ENCODE measurements around the gene ARHGEF38. TPM values are rescaled to one million over a fixed set of nuclear protein-coding genes. Genes with fewer than 3 reads are reported as not detected.

ARHGEF38 gene
- total RNA-seq, 1 donor from 2014 or later: 1.6 TPM

DNA sequence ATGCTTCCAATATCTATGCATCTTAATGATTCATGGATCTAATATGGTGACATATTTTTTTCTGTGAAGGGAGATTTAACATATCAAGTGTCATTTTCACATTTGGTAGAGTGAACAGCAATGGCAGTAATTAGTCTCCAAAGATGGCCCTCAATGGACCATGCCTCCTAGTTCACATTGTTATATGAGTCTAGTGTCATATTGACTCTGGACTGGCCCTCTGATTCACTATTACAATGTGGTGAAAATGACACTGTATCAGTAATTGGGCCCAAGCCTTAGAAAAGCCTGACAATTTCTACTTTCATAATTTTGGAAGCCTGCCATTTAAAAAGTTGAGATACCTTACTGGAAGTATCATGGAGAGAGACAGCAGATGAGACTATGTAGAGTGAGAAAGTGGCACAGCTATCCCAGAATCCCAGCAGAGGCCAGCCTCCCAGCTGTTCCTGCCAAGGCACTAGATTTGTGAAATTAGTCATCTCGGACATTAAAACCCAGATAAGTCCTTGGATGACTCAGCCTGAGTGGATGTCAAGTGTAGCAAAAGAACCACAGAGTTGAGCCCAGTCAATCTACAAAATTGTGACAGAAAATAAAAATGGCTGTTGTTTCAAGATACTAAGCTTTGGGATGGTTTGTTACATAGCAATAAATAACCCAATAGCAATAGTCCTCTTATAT, 68.4 kb downstream of the ARHGEF38 start:
- Mint-ChIP-seq H3K27me3 (no peaks in the 10 kb centered on the region), H3K9me3 (ENCODE audit: low read depth) (no peaks in the 10 kb centered on the region), H3K27ac (no peak overlapping the region), H3K4me3 (ENCODE audit: low read depth) (no peak overlapping the region), H3K4me1 (ENCODE audit: low read depth) (no peaks in the 10 kb centered on the region), H3K36me3 (ENCODE audit: insufficient read depth) (no peaks in the 10 kb centered on the region)
- DNase-seq (ENCODE audit: low spot score, unreplicated experiment): no peak
- TF ChIP-seq, protein P1, sequence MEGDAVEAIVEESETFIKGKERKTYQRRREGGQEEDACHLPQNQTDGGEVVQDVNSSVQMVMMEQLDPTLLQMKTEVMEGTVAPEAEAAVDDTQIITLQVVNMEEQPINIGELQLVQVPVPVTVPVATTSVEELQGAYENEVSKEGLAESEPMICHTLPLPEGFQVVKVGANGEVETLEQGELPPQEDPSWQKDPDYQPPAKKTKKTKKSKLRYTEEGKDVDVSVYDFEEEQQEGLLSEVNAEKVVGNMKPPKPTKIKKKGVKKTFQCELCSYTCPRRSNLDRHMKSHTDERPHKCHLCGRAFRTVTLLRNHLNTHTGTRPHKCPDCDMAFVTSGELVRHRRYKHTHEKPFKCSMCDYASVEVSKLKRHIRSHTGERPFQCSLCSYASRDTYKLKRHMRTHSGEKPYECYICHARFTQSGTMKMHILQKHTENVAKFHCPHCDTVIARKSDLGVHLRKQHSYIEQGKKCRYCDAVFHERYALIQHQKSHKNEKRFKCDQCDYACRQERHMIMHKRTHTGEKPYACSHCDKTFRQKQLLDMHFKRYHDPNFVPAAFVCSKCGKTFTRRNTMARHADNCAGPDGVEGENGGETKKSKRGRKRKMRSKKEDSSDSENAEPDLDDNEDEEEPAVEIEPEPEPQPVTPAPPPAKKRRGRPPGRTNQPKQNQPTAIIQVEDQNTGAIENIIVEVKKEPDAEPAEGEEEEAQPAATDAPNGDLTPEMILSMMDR (IDR thresholded peaks at IDR 0.05; ENCODE audit: unreplicated experiment): no peak

DNA sequence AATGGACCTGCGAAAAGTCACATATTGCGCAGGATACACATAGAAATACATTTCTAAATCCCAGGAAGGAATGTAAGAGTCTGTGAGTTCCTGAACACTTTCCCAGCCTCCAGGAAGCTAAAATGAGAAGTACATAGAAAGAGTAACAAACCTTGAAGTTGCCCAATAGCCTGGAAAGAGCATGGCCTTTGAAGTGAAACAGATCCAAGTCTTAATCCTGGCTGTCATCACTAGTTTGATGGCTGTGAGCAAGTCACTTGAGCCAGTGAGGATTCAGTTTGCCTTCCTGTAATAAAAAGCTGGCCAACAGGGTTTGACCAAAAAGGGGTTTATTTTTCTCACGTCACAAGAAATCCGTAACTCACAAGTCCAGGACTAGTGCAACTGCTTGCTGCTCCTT, 69.8 kb downstream of the ARHGEF38 start:
- Mint-ChIP-seq H3K4me1 (ENCODE audit: low read depth) (no peaks in the 10 kb centered on the region), H3K27me3 (no peaks in the 10 kb centered on the region)

DNA sequence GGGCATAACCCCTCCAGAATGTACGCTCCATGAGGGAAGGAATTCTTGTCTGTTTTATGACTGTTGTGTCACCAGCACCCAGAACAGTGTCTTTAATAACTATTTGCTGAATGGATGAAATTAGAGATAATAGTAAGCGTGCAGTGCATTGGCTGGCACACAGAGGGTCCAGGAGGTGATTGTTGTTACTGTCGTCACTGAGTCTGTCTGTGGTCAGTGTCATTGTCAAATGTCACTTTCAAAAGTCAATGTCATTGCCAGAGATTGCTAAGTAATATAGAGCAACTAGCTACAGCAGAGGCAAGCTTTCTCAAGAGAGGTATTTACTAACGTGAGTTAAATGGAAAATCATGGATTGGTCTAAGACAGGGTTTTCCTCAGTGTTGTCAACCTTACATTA, 70.7 kb downstream of the ARHGEF38 start:
- Mint-ChIP-seq H3K27me3 (no peaks in the 10 kb centered on the region), H3K9me3 (ENCODE audit: low read depth) (no peaks in the 10 kb centered on the region), H3K36me3 (ENCODE audit: insufficient read depth) (no peaks in the 10 kb centered on the region), H3K4me1 (ENCODE audit: low read depth) (peaks cover under 1% of the 10 kb centered on the region), H3K27ac (no peak overlapping the region), H3K4me3 (ENCODE audit: low read depth) (no peak overlapping the region)
- TF ChIP-seq, protein P1 (IDR thresholded peaks at IDR 0.05; ENCODE audit: unreplicated experiment): no peak
- DNase-seq (ENCODE audit: low spot score, unreplicated experiment): no peak

More for the DNA sequence above, 69.8 kb downstream of the ARHGEF38 start:
- H3K36me3 Mint-ChIP-seq (ENCODE audit: insufficient read depth): no peaks in the 10 kb centered on the region
- no peak overlapping the region for H3K4me3 Mint-ChIP-seq (ENCODE audit: low read depth)
- no peaks in the 10 kb centered on the region for H3K9me3 Mint-ChIP-seq (ENCODE audit: low read depth)
- TF ChIP-seq, protein P1 (IDR thresholded peaks at IDR 0.05; ENCODE audit: unreplicated experiment): no peak
- no peak overlapping the region for H3K27ac Mint-ChIP-seq
- no peak for DNase-seq (ENCODE audit: low spot score, unreplicated experiment)

DNA sequence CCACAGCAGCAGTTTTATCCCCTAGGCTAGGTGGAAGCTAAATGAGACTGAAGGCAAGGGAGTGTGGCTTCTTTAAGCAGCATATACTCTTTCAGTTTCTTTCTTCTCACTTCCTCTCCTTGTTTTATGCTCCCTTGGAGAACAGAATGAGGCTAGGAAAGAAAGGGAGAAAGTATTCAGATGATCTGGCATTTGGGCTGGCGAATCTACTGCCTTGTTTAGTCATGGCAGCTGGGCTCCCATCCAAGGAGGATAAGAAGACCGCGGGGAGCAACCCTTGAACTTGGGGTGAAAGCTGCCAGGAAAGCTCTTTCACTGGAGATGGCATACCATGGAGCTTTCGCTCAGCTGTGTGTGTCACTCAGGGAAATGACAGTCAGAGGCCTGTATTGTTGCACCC, 72.1 kb downstream of the ARHGEF38 start:
- H3K4me3 Mint-ChIP-seq (ENCODE audit: low read depth): no peak overlapping the region
- DNase-seq (ENCODE audit: low spot score, unreplicated experiment): no peak
- H3K27me3 Mint-ChIP-seq: no peaks in the 10 kb centered on the region
- H3K4me1 Mint-ChIP-seq (ENCODE audit: low read depth): peaks cover 3% of the 10 kb centered on the region
- TF ChIP-seq, protein P1 (IDR thresholded peaks at IDR 0.05; ENCODE audit: unreplicated experiment): no peak
- H3K9me3 Mint-ChIP-seq (ENCODE audit: low read depth): no peaks in the 10 kb centered on the region
- no peak overlapping the region for H3K27ac Mint-ChIP-seq
- no peaks in the 10 kb centered on the region for H3K36me3 Mint-ChIP-seq (ENCODE audit: insufficient read depth)

DNA sequence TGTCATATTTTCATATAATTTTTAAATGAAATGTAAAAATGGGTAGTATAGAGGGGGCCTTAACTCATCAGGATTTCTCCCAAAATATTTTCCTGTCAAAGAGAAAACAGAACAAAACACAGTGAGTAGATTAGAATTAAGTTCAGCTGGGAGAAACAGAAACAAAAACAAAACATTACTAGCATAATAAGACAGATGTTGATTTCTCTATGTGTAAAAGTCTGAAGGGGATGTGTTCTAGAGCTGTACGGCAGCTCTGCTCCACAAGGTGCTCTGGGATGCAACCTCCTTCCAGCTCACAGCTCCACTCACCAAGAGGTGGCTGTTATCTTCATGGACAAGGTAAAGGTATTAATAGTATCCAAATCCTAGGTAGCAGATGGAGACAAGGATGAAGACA, 72.8 kb downstream of the ARHGEF38 start:
- DNase-seq (ENCODE audit: low spot score, unreplicated experiment): no peak
- Mint-ChIP-seq H3K27me3 (no peaks in the 10 kb centered on the region), H3K4me1 (ENCODE audit: low read depth) (peaks cover 3% of the 10 kb centered on the region), H3K36me3 (ENCODE audit: insufficient read depth) (no peaks in the 10 kb centered on the region), H3K27ac (no peak overlapping the region), H3K9me3 (ENCODE audit: low read depth) (no peaks in the 10 kb centered on the region), H3K4me3 (ENCODE audit: low read depth) (no peak overlapping the region)
- TF ChIP-seq, protein P1 (IDR thresholded peaks at IDR 0.05; ENCODE audit: unreplicated experiment): no peak

Measured in progenitor cell of endocrine pancreas (in vitro differentiated cells).